IPS DF 19.7 (cell line): ENCODE measurements around the gene OR5D14.

Experiments used
- DNase-seq: peaks from one replicate; pipeline ENCODE4 v3.0.0-alpha.2; 2013; ENCODE audit warnings: low read depth, low spot score

The OR5D14 gene

GRCh38 chr11:55795256-55795655 is at the start of gene OR5D14:
TSS of gene OR5D14 (plus strand) at chr11:55795556. CDS start at chr11:55795556, 0 bp downstream.
- no peak for DNase-seq

GRCh38 chr11:55773138-55773537 is 22.2 kb upstream of the OR5D14 start, which contains the start of gene OR5D13:
TSS of gene OR5D13 (plus strand) at chr11:55773438. CDS start at chr11:55773438, 0 bp downstream.
- no peak for DNase-seq

GRCh38 chr11:55791606-55792005 is 3.8 kb upstream of the OR5D14 start:
- no peak for DNase-seq

- DNase-seq, result no peak
These were observed 2.0 kb upstream of the OR5D14 start for GRCh38 chr11:55793321-55793720.

- no peak for DNase-seq
These were observed 10.9 kb downstream of the OR5D14 start for GRCh38 chr11:55806248-55806647.

- no peak for DNase-seq
These were observed 15.7 kb downstream of the OR5D14 start, which contains the start of gene OR5L1 for GRCh38 chr11:55811067-55811466. TSS of gene OR5L1 (plus strand) at chr11:55811367. CDS start at chr11:55811467, 100 bp downstream.

- DNase-seq, result no peak
These were observed 24.0 kb downstream of the OR5D14 start, which contains the start of gene OR5D18 for GRCh38 chr11:55819330-55819729. TSS of gene OR5D18 (plus strand) at chr11:55819630. CDS start at chr11:55819630, 0 bp downstream.

GRCh38 chr11:55826919-55827318 is 31.6 kb downstream of the OR5D14 start, which contains the start of gene OR5L2:
TSS of gene OR5L2 (plus strand) at chr11:55827219. CDS start at chr11:55827219, 0 bp downstream.
- no peak for DNase-seq

- DNase-seq, result no peak
These were observed 43.1 kb downstream of the OR5D14 start, which contains the start of gene OR5D16 for GRCh38 chr11:55838452-55838851. TSS of gene OR5D16 (plus strand) at chr11:55838752. CDS start at chr11:55838752, 0 bp downstream.
